HEK293 (cell line): ENCODE data around the gene SLC4A1AP.

Source experiments
- CTCF ChIA-PET: fragments of 350-600 bp; formaldehyde crosslinking; extraction: SDS; loops from one replicate; lab custom pipeline; 2021; ENCODE audit warnings: antibody characterized with exemption; lab: Yijun Ruan, JAX
- POLR2A ChIA-PET: fragments of 300-600 bp; formaldehyde crosslinking; extraction: SDS; loops from one replicate; lab custom pipeline; 2020; ENCODE audit warnings: antibody characterized with exemption, inconsistent platforms; lab: Yijun Ruan, JAX
- H3K27ac ChIP-seq: fragments of 200-500 bp; sonication (Bioruptor generic); 2 replicates; pipeline ENCODE4 v1.5.1; 2014; ENCODE audit warnings: low read depth, low read length, control low read depth, inconsistent platforms; ENCODE audit errors: extremely low read depth
- H3K36me3 ChIP-seq, 2 experiments: fragments of 200-500 bp in 1 of 2; sonication (Bioruptor generic) in 1 of 2; 1 replicate in 1 of 2; 2 replicates in 1 of 2; pipeline ENCODE4 v1.5.1; 2014 to 2017; ENCODE audit warnings: inconsistent platforms in 2 of 2, low read length in 2 of 2; ENCODE audit not compliant: control insufficient read depth in 2 of 2, insufficient read depth in 1 of 2
- H3K4me1 ChIP-seq: fragments of 200-500 bp; sonication (Bioruptor generic); 2 replicates; pipeline ENCODE4 v1.5.1; 2014; ENCODE audit warnings: mild to moderate bottlenecking, low read length, inconsistent platforms; ENCODE audit not compliant: control insufficient read depth, insufficient read depth
- H3K4me3 ChIP-seq: 2 replicates; pipeline ENCODE4 v1.5.1; 2011; ENCODE audit warnings: low read depth, mild to moderate bottlenecking, control low read depth, low read length, moderate library complexity
- H3K9me3 ChIP-seq: fragments of 200-500 bp; sonication (Bioruptor generic); 2 replicates; pipeline ENCODE4 v1.5.1; 2014; ENCODE audit warnings: low read depth, low read length, inconsistent platforms; ENCODE audit not compliant: control insufficient read depth, insufficient read depth
- GLI2 ChIP-seq: fragments of 450-650 bp; formaldehyde crosslinking; IDR thresholded peaks from 2 replicates; pipeline ENCODE4; 2017; ENCODE audit warnings: missing biosample characterization, missing genetic modification characterization, low read depth, borderline replicate concordance
- GLI4 ChIP-seq: fragments of 450-650 bp; formaldehyde crosslinking; IDR thresholded peaks from 2 replicates; pipeline ENCODE4 v1.5.1; 2016; ENCODE audit warnings: missing biosample characterization, missing genetic modification characterization
- GLIS2 ChIP-seq: fragments of 450-650 bp; formaldehyde crosslinking; IDR thresholded peaks from 2 replicates; pipeline ENCODE4 v1.5.1; 2016; ENCODE audit warnings: missing biosample characterization, missing genetic modification characterization
- KLF16 ChIP-seq: fragments of 450-650 bp; formaldehyde crosslinking; IDR thresholded peaks from 2 replicates; pipeline ENCODE4 v1.5.1; 2017; ENCODE audit warnings: missing biosample characterization, missing genetic modification characterization
- SALL2 ChIP-seq: fragments of 450-650 bp; formaldehyde crosslinking; IDR thresholded peaks from 2 replicates; pipeline ENCODE4 v1.5.0; 2017; ENCODE audit warnings: missing biosample characterization, mild to moderate bottlenecking, missing genetic modification characterization, borderline replicate concordance
- SCRT2 ChIP-seq: fragments of 450-650 bp; formaldehyde crosslinking; IDR thresholded peaks from 2 replicates; pipeline ENCODE4 v1.5.1; 2016; ENCODE audit warnings: missing biosample characterization, missing genetic modification characterization
- YY2 ChIP-seq: fragments of 450-650 bp; formaldehyde crosslinking; IDR thresholded peaks from 2 replicates; pipeline ENCODE4 v1.5.1; 2016; ENCODE audit warnings: missing biosample characterization, missing genetic modification characterization
- ZBTB17 ChIP-seq: fragments of 450-650 bp; formaldehyde crosslinking; IDR thresholded peaks from 2 replicates; pipeline ENCODE4 v1.5.1; 2016; ENCODE audit warnings: missing biosample characterization, missing genetic modification characterization
- ZFHX2 ChIP-seq: fragments of 450-650 bp; formaldehyde crosslinking; conservative IDR thresholded peaks from 2 replicates; pipeline ENCODE4 v1.5.1; 2016; ENCODE audit warnings: missing biosample characterization, missing genetic modification characterization
- ZFP69B ChIP-seq: fragments of 450-650 bp; formaldehyde crosslinking; IDR thresholded peaks from 2 replicates; pipeline ENCODE4 v1.5.1; 2016; ENCODE audit warnings: missing biosample characterization, missing genetic modification characterization
- ZNF133 ChIP-seq: fragments of 450-650 bp; formaldehyde crosslinking; IDR thresholded peaks from 2 replicates; pipeline ENCODE4 v1.5.1; 2016; ENCODE audit warnings: missing biosample characterization, missing genetic modification characterization
- ZNF174 ChIP-seq: fragments of 450-650 bp; formaldehyde crosslinking; IDR thresholded peaks from 2 replicates; pipeline ENCODE4 v1.5.0; 2017; ENCODE audit warnings: missing biosample characterization, mild to moderate bottlenecking, missing genetic modification characterization
- ZNF266 ChIP-seq: fragments of 450-650 bp; formaldehyde crosslinking; IDR thresholded peaks from 2 replicates; pipeline ENCODE4 v1.5.1; 2016; ENCODE audit warnings: missing biosample characterization, missing genetic modification characterization, low read depth
- ZNF350 ChIP-seq: fragments of 450-650 bp; formaldehyde crosslinking; IDR thresholded peaks from 2 replicates; pipeline ENCODE4 v1.5.0; 2017; ENCODE audit warnings: missing biosample characterization, mild to moderate bottlenecking, missing genetic modification characterization
- ZNF394 ChIP-seq: fragments of 450-650 bp; formaldehyde crosslinking; IDR thresholded peaks from 2 replicates; pipeline ENCODE4 v1.5.1; 2016; ENCODE audit warnings: missing biosample characterization, missing genetic modification characterization, mild to moderate bottlenecking, moderate library complexity, borderline replicate concordance
- ZNF514 ChIP-seq: fragments of 450-650 bp; formaldehyde crosslinking; IDR thresholded peaks from 2 replicates; pipeline ENCODE4 v1.5.1; 2016; ENCODE audit warnings: missing biosample characterization, missing genetic modification characterization
- ZNF521 ChIP-seq: fragments of 450-650 bp; formaldehyde crosslinking; IDR thresholded peaks from 2 replicates; pipeline ENCODE4 v1.5.1; 2017; ENCODE audit warnings: missing biosample characterization, mild to moderate bottlenecking, missing genetic modification characterization
- ZNF560 ChIP-seq: fragments of 450-650 bp; formaldehyde crosslinking; IDR thresholded peaks from 2 replicates; pipeline ENCODE4 v1.5.1; 2017; ENCODE audit warnings: missing biosample characterization, missing genetic modification characterization, borderline replicate concordance
- ZNF621 ChIP-seq: fragments of 450-650 bp; formaldehyde crosslinking; IDR thresholded peaks from 2 replicates; pipeline ENCODE4 v1.5.1; 2017; ENCODE audit warnings: missing biosample characterization, missing genetic modification characterization
- ZNF701 ChIP-seq: fragments of 450-650 bp; formaldehyde crosslinking; IDR thresholded peaks from 2 replicates; pipeline ENCODE4 v1.5.1; 2016; ENCODE audit warnings: missing biosample characterization, missing genetic modification characterization
- ZNF76 ChIP-seq: fragments of 450-650 bp; formaldehyde crosslinking; IDR thresholded peaks from 2 replicates; pipeline ENCODE4; 2016; ENCODE audit warnings: low read depth, missing biosample characterization, missing genetic modification characterization, borderline replicate concordance
- ZXDB ChIP-seq: fragments of 450-650 bp; formaldehyde crosslinking; IDR thresholded peaks from 2 replicates; pipeline ENCODE4 v1.5.1; 2016; ENCODE audit warnings: missing biosample characterization, missing genetic modification characterization
- TF ChIP-seq, protein P1 (sequence below): fragments of 450-650 bp; formaldehyde crosslinking; IDR thresholded peaks from 2 replicates; pipeline ENCODE4 v1.5.1; 2016; ENCODE audit warnings: missing biosample characterization, missing genetic modification characterization
- TF ChIP-seq, protein P2 (sequence below): fragments of 450-650 bp; formaldehyde crosslinking; IDR thresholded peaks from 2 replicates; pipeline ENCODE4 v1.5.1; 2016; ENCODE audit warnings: missing biosample characterization, missing genetic modification characterization, low read depth

Gene SLC4A1AP

DNA sequence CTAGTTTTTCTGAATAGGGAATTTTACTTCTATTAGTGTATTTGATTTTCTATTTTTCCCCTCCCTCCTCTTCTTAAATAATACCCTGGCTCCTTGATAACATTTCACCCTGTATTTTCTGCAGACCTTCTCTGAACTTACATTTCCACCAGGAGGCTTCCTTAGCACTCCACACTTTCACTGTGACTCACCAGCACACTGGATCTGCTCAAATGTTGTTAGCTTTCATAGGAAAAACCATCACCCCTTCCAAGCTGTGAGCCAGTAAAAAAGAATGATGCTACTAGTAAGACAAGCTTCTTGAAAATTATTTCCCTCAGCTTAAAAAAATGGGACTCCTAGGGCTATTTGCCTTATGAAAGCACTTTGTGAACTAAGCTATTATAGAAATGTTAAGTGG is 16.4 kb upstream of the SLC4A1AP start:
- Histone ChIP-seq H3K4me3 (no peak overlapping the region), H3K4me1 (no peaks in the 10 kb centered on the region), H3K36me3 (peaks cover 68 to 76% of the 10 kb centered on the region in 2 experiments), H3K9me3 (no peaks in the 10 kb centered on the region), H3K27ac (no peak overlapping the region)
- ChIA-PET POLR2A (interaction anchor here (1.3 kb wide), 1 partner anchor 17 kb away, joined by 3 read pairs; the partner anchor contains the start of gene SLC4A1AP), CTCF (interaction anchor here (3.3 kb wide), 1 partner anchor 36 kb away, joined by 16 read pairs; no protein-coding TSS in a partner anchor)
- TF ChIP-seq ZFHX2 (tag by site-specific recombination) (no peak), ZNF621 (tag by site-specific recombination) (no peak), SALL2 (tag by site-specific recombination) (no peak), ZNF514 (tag by site-specific recombination) (no peak), GLI4 (tag by site-specific recombination) (no peak), ZNF174 (tag by site-specific recombination) (no peak), ZXDB (tag by site-specific recombination) (no peak), KLF16 (tag by site-specific recombination) (no peak), ZFP69B (no peak), ZNF266 (tag by site-specific recombination) (no peak), YY2 (tag by site-specific recombination) (no peak), ZNF133 (tag by site-specific recombination) (no peak), SCRT2 (tag by site-specific recombination) (no peak), ZNF394 (tag by site-specific recombination) (no peak), ZNF521 (tag by site-specific recombination) (no peak), ZNF350 (tag by site-specific recombination) (no peak), ZNF560 (tag by site-specific recombination) (no peak), ZBTB17 (tag by site-specific recombination) (no peak), GLIS2 (tag by site-specific recombination) (no peak), GLI2 (tag by site-specific recombination) (no peak)

DNA sequence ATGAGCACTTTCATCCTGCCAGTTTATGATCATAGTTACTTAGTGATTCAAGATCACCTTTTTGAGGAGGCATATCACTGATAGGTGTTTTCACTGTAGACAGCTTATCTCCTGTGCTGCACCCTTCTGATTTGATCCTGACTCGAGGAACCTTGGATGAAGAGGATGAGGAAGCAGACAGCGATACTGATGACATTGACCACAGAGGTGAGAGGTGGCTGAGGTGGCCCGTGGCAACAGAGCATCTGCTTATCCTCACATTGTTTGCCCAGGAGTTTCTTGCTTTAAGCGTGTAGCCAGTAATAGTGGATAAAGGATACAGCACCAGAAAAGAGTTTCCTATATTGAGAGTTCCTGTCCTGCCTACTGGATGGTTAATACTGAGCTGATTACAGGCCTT is 16.0 kb upstream of the SLC4A1AP start:
- POLR2A ChIA-PET = no interaction called here
- CTCF ChIA-PET = interaction anchor here (0.6 to 3.3 kb wide), 2 partner anchors 36 to 43 kb away, joined by 3 to 16 read pairs; no protein-coding TSS in a partner anchor
- peaks cover 68 to 79% of the 10 kb centered on the region in 2 experiments for H3K36me3 ChIP-seq

More for the DNA sequence above, 16.0 kb upstream of the SLC4A1AP start:
- H3K4me1 ChIP-seq = no peaks in the 10 kb centered on the region
- no peak overlapping the region for H3K4me3 ChIP-seq
- TF ChIP-seq, protein P1, sequence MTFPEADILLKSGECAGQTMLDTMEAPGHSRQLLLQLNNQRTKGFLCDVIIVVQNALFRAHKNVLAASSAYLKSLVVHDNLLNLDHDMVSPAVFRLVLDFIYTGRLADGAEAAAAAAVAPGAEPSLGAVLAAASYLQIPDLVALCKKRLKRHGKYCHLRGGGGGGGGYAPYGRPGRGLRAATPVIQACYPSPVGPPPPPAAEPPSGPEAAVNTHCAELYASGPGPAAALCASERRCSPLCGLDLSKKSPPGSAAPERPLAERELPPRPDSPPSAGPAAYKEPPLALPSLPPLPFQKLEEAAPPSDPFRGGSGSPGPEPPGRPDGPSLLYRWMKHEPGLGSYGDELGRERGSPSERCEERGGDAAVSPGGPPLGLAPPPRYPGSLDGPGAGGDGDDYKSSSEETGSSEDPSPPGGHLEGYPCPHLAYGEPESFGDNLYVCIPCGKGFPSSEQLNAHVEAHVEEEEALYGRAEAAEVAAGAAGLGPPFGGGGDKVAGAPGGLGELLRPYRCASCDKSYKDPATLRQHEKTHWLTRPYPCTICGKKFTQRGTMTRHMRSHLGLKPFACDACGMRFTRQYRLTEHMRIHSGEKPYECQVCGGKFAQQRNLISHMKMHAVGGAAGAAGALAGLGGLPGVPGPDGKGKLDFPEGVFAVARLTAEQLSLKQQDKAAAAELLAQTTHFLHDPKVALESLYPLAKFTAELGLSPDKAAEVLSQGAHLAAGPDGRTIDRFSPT (tag by site-specific recombination) = no peak
- no peak for TF ChIP-seq ZNF701 (tag by site-specific recombination)
- no peak for TF ChIP-seq ZNF76 (tag by site-specific recombination)
- TF ChIP-seq, protein P2, sequence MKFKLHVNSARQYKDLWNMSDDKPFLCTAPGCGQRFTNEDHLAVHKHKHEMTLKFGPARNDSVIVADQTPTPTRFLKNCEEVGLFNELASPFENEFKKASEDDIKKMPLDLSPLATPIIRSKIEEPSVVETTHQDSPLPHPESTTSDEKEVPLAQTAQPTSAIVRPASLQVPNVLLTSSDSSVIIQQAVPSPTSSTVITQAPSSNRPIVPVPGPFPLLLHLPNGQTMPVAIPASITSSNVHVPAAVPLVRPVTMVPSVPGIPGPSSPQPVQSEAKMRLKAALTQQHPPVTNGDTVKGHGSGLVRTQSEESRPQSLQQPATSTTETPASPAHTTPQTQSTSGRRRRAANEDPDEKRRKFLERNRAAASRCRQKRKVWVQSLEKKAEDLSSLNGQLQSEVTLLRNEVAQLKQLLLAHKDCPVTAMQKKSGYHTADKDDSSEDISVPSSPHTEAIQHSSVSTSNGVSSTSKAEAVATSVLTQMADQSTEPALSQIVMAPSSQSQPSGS (tag by site-specific recombination) = no peak
- H3K9me3 ChIP-seq = no peaks in the 10 kb centered on the region
- H3K27ac ChIP-seq = no peak overlapping the region
